ENCODE data around the gene RALGPS1.

DNA sequence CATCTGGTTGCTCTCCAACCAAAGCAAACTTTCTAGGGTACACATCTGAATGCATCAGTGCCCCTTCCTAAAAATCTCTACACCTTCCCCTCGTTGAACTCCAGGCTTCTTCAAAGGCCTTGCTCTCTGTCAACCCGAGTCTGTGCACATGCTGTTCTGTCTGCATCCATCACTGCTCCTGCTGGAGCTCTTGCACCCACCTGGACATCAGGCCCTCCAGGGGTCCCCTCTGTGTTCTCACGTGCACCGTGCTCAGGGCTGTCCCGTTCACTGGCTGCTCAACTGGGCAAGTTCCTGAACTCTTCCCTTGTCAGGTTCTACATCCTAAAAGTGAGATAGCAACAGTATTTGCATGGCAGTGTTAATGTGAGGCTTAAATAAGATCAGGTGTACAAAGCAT lies 270.6 kb downstream of the RALGPS1 start:
- TF ChIP-seq POLR2A (IDR thresholded peaks at IDR 0.05) (no peak), CTCF (IDR thresholded peaks at IDR 0.05 in 8 of 11, conservative IDR thresholded peaks at IDR 0.05 in 3 of 11) (no peak), POLR2AphosphoS5 (IDR thresholded peaks at IDR 0.05) (no peak)
